ENCODE data around the gene CNGA2.

GRCh38 chrX:151750511-151750910, 16.0 kb downstream of the CNGA2 start:
- TF ChIP-seq CTCF (IDR thresholded peaks at IDR 0.05; ENCODE audit: low read depth, low read length, missing input control) (no peak), RAD21 (IDR thresholded peaks at IDR 0.05) (no peak), TAF1 (conservative IDR thresholded peaks at IDR 0.05) (no peak), GABPA (IDR thresholded peaks at IDR 0.05 in 1 of 2, conservative IDR thresholded peaks at IDR 0.05 in 1 of 2) (no peak), MAX (IDR thresholded peaks at IDR 0.05) (no peak), HNF4A (conservative IDR thresholded peaks at IDR 0.05) (no peak), REST (IDR thresholded peaks at IDR 0.05) (no peak), YY1 (IDR thresholded peaks at IDR 0.05) (no peak), FOXA1 (IDR thresholded peaks at IDR 0.05) (no peak), RXRA (IDR thresholded peaks at IDR 0.05) (no peak)
